SKM-1 (cell line): ENCODE measurements around the gene ZDBF2.
"Not testable (repeated sequence)": the region's sequence is repeated elsewhere in the genome, so short reads cannot be mapped to it uniquely, and the experiment has no call there.

ENCODE experiments used
- DNase-seq: peaks from one replicate; lab custom pipeline; 2025; ENCODE audit not compliant: unreplicated experiment; lab: John Stamatoyannopoulos, UW

Gene ZDBF2

GRCh38 chr2:206323486-206323885 lies 49.0 kb downstream of the ZDBF2 start:
- no peak for DNase-seq

DNA sequence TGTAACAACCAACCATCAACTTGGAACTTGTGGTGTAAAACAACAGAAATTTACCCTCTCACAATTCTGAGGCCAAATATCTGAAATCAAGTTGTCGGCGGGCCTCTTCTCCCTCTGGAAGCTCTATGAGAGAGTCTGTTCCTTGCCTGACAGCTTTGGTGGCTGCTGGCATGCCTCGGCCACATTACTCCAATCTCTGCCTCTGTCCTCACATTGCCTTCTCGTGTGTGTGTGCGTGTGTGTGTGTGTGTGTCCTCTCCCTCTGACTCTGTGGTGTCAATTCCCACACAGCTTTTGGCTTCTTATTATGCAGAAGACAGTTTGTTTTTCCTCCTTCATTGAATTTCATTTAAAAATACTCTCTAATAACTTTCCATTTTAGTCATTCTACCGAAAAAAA lies 50.4 kb downstream of the ZDBF2 start:
- no peak for DNase-seq

- DNase-seq: no peak
Measured at GRCh38 chr2:206328974-206329373, 54.5 kb downstream of the ZDBF2 start.

DNA sequence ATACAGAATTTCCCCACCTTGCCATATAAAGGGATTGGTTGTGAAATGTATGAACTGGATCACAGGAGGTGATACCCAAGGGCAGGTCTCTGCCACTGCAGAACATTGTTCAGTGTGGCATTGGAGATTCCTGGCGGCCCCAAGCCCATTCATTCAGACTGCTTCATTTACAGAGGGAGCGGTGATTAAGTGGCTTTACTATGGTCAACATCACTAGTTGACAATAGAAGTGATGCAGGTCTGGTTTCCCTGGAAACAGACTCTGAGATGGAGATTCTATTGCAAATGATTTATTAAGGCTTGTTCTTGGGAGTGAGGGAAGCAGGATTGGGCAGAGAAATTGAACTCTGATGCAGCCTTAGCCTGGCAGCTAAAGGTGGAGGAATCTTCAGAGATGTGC lies 62.4 kb downstream of the ZDBF2 start:
- DNase-seq: no peak

DNA sequence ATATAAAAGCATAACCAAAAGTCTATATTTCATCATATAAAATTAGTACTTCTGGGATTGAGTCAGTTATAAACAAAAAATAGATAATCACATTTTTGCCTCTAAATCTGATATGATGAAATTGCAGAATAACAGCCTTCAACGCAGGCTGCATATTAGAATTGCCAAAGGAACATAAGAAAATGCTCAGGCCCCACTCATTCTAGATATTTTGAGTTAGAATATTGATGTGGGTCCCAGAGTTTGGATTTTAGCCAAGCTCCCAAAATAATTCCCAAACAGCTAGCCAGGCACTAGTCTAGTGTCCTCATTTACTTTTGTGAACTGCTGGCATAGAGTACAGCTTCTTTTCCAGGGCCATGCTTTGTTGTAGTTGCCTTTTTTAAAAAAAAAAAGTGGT lies 63.5 kb downstream of the ZDBF2 start:
- no peak for DNase-seq

DNA sequence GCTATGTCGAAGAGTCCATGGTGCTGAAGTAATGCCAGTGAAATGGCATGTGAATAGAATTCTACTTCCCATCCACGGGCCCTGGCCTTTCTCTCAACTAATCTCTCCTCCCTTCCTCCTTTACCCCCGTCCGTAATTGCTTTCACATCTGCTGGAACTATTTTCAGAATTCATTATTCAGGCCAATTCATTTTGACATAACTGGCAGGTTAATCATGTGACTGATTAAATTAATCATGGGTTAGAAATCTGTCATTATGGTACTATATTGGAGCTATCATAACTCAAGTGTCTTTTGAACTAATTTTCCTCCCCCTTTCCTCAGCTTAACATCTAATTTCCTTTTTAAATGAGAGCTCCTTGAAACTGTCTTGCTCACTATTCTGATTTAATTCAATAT lies 66.9 kb downstream of the ZDBF2 start:
- DNase-seq: no peak

GRCh38 chr2:206343144-206343543 lies 68.7 kb downstream of the ZDBF2 start:
- DNase-seq: no peak

DNA sequence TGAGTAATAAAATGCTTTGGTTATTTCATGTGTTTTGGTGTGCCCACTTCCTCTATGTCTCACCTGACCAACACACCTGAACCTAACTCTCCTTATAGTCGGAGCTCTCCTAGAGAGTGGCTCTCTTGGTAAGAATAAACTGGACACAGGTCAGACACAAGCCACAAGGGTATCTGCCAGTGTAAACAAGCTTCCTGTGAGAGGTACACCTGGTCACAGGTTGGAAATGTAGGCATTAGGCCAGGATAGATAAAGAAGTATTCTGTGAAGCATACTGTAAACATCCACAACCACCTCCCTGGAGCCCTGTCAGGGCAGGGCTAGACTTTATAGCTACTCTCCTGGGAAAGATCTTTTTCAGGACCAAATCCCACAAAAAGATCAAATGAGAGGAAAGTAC lies 69.4 kb downstream of the ZDBF2 start:
- DNase-seq: no peak

- no peak for DNase-seq
Measured at GRCh38 chr2:206345606-206346005, 71.1 kb downstream of the ZDBF2 start.

- no peak for DNase-seq
Measured at GRCh38 chr2:206349375-206349774, 74.9 kb downstream of the ZDBF2 start.

DNA sequence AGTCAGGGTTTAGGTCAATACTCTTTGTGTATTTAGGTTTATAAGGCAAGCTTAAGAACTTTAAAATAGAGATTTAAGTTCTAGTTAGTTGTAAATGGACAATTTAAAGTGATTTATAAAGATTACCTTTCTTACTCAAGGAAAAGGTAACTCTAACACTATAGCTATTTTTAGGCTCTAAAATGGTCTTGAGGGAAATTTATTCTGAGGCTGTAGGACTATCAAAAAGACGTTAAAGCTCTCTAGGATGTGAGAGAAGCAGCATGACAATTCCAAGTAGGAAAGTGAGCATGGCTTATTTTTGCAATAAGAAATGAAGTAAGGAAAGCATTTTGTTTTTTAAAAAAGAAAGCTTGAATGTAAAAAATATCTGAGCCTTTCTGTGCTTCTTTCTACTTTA lies 78.1 kb downstream of the ZDBF2 start:
- no peak for DNase-seq

GRCh38 chr2:206353685-206354084 lies 79.2 kb downstream of the ZDBF2 start:
- DNase-seq: no peak

DNA sequence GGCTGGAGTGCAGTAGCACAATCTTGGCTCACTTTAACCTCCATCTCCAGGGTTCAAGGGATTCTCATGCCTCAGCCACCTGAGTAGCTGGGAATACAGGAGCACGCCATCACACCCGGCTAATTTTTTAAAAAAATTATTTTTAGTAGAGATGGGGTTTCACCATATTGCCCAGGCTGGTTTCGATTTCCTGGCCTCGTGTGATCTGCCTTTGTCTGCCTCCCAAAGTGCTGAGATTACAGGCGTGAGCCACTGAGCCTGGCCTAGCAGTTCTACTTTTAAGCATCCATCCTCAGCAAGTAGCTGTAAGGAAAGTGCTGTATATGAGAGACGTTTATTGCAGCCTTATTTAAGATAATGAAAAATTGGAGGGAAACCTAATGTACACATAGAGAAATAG lies 79.7 kb downstream of the ZDBF2 start:
- no peak for DNase-seq

GRCh38 chr2:206356840-206357239 lies 82.4 kb downstream of the ZDBF2 start:
- not testable (repeated sequence) for DNase-seq

DNA sequence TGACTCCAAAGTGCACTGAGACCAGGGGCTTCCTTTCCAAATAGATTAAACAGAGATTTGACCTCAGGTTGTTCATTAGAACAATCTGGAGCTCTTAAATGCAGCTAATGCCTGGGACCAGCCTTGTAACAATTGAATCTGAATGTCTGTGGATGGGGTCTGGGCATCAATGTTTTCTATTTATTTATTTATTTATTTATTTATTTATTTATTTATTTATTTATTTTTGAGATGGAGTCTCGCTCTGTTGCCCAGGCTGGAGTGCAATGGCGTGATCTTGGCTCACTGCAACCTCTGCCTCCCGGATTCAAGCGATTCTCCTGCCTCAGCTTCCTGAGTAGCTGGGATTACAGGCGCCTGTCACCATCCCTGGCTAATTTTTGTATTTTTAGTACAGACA lies 86.4 kb downstream of the ZDBF2 start:
- not testable (repeated sequence) for DNase-seq

- no peak for DNase-seq
Measured at GRCh38 chr2:206361407-206362045, 87.1 kb downstream of the ZDBF2 start.
